HEK293 (cell line): ENCODE measurements around the gene VARS1.

Source experiments
- BCL11B ChIP-seq: fragments of 450-650 bp; formaldehyde crosslinking; IDR thresholded peaks from 2 replicates; pipeline ENCODE4 v1.5.1; 2016; ENCODE audit warnings: low read depth, missing biosample characterization, missing genetic modification characterization
- CTCF ChIP-seq: fragments of 450-650 bp; formaldehyde crosslinking; IDR thresholded peaks from 2 replicates; pipeline ENCODE4 v1.5.1; 2016; ENCODE audit warnings: missing biosample characterization, missing genetic modification characterization
- EGR2 ChIP-seq: fragments of 450-650 bp; formaldehyde crosslinking; IDR thresholded peaks from 2 replicates; pipeline ENCODE4 v1.5.1; 2016; ENCODE audit warnings: low read depth, missing biosample characterization, missing genetic modification characterization
- KLF7 ChIP-seq: fragments of 450-650 bp; formaldehyde crosslinking; IDR thresholded peaks from 2 replicates; pipeline ENCODE4 v1.5.1; 2016; ENCODE audit warnings: missing biosample characterization, missing genetic modification characterization, borderline replicate concordance
- PBX3 ChIP-seq: sonication (generic); formaldehyde crosslinking; IDR thresholded peaks from 2 replicates; pipeline ENCODE4 v1.8.1; 2022; ENCODE audit warnings: mild to moderate bottlenecking, moderate library complexity, missing genetic modification reagents
- SALL2 ChIP-seq: fragments of 450-650 bp; formaldehyde crosslinking; IDR thresholded peaks from 2 replicates; pipeline ENCODE4 v1.5.0; 2017; ENCODE audit warnings: missing biosample characterization, mild to moderate bottlenecking, missing genetic modification characterization, borderline replicate concordance
- ZNF112 ChIP-seq: fragments of 450-650 bp; formaldehyde crosslinking; IDR thresholded peaks from 2 replicates; pipeline ENCODE4 v1.5.0; 2017; ENCODE audit warnings: missing biosample characterization, missing genetic modification characterization
- ZNF114 ChIP-seq: fragments of 450-650 bp; formaldehyde crosslinking; IDR thresholded peaks from 2 replicates; pipeline ENCODE4 v1.5.0; 2017; ENCODE audit warnings: missing biosample characterization, missing genetic modification characterization
- ZNF138 ChIP-seq: fragments of 450-650 bp; formaldehyde crosslinking; IDR thresholded peaks from 2 replicates; pipeline ENCODE4 v1.5.1; 2016; ENCODE audit warnings: missing biosample characterization, missing genetic modification characterization, borderline replicate concordance
- ZNF274 ChIP-seq, 2 experiments: fragments of 200-500 bp in 1 of 2; fragments of 450-650 bp in 1 of 2; sonication (Bioruptor generic) in 1 of 2; formaldehyde crosslinking in 1 of 2; IDR thresholded peaks; 2 replicates each; pipeline versions ENCODE4 v1.5.1 to v1.6.1; 2014 to 2016; ENCODE audit warnings: borderline replicate concordance in 1 of 2, inconsistent platforms in 1 of 2, low read length in 1 of 2, missing biosample characterization in 1 of 2, missing genetic modification characterization in 1 of 2
- ZNF350 ChIP-seq: fragments of 450-650 bp; formaldehyde crosslinking; IDR thresholded peaks from 2 replicates; pipeline ENCODE4 v1.5.0; 2017; ENCODE audit warnings: missing biosample characterization, mild to moderate bottlenecking, missing genetic modification characterization
- ZNF501 ChIP-seq: fragments of 450-650 bp; formaldehyde crosslinking; IDR thresholded peaks from 2 replicates; pipeline ENCODE4 v1.5.1; 2016; ENCODE audit warnings: missing biosample characterization, missing genetic modification characterization
- TF ChIP-seq, protein P1 (sequence below): fragments of 450-650 bp; formaldehyde crosslinking; IDR thresholded peaks from 2 replicates; pipeline ENCODE4 v1.5.1; 2016; ENCODE audit warnings: missing biosample characterization, missing genetic modification characterization
- TF ChIP-seq, protein P2 (sequence below): fragments of 450-650 bp; formaldehyde crosslinking; IDR thresholded peaks from 2 replicates; pipeline ENCODE4 v1.5.1; 2016; ENCODE audit warnings: missing biosample characterization, missing genetic modification characterization, low read depth

DNA sequence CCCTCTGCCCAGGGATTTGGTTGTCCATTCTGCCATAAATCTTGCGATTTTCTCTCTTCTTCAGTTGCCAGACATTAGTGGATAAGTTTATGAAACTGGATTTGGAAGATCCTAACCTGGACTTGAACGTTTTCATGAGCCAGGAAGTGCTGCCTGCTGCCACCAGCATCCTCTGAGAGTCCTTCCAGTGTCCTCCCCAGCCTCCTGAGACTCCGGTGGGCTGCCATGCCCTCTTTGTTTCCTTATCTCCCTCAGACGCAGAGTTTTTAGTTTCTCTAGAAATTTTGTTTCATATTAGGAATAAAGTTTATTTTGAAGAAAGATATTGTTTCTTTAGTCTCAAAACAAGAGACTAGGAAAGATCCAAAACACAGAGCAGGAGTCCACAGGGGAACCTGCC is 33.2 kb downstream of the VARS1 start, which contains the start of gene SAPCD1:
- no peak for TF ChIP-seq PBX3
- TF ChIP-seq ZNF350 (tag by site-specific recombination) = no peak
- no peak for TF ChIP-seq CTCF (tag by site-specific recombination)
- TF ChIP-seq SALL2 (tag by site-specific recombination) = no peak
- TF ChIP-seq ZNF501 (tag by site-specific recombination) = no peak
- no peak for TF ChIP-seq ZNF274 (IDR thresholded peaks at IDR 0.05; ENCODE audit: low read length)
- TF ChIP-seq ZNF274 (tag by site-specific recombination; IDR thresholded peaks at IDR 0.05; ENCODE audit: borderline replicate concordance) = no peak
- TF ChIP-seq, protein P1, sequence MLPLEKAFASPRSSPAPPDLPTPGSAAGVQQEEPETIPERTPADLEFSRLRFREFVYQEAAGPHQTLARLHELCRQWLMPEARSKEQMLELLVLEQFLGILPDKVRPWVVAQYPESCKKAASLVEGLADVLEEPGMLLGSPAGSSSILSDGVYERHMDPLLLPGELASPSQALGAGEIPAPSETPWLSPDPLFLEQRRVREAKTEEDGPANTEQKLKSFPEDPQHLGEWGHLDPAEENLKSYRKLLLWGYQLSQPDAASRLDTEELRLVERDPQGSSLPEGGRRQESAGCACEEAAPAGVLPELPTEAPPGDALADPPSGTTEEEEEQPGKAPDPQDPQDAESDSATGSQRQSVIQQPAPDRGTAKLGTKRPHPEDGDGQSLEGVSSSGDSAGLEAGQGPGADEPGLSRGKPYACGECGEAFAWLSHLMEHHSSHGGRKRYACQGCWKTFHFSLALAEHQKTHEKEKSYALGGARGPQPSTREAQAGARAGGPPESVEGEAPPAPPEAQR (tag by site-specific recombination) = no peak
- no peak for TF ChIP-seq BCL11B (tag by site-specific recombination)
- no peak for TF ChIP-seq KLF7 (tag by site-specific recombination)
- TF ChIP-seq ZNF112 (tag by site-specific recombination) = no peak
- TF ChIP-seq ZNF138 (tag by site-specific recombination) = no peak
- TF ChIP-seq ZNF114 (tag by site-specific recombination) = no peak
- TF ChIP-seq EGR2 (tag by site-specific recombination) = no peak
- TF ChIP-seq, protein P2, sequence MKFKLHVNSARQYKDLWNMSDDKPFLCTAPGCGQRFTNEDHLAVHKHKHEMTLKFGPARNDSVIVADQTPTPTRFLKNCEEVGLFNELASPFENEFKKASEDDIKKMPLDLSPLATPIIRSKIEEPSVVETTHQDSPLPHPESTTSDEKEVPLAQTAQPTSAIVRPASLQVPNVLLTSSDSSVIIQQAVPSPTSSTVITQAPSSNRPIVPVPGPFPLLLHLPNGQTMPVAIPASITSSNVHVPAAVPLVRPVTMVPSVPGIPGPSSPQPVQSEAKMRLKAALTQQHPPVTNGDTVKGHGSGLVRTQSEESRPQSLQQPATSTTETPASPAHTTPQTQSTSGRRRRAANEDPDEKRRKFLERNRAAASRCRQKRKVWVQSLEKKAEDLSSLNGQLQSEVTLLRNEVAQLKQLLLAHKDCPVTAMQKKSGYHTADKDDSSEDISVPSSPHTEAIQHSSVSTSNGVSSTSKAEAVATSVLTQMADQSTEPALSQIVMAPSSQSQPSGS = no peak
